ENCODE results near the gene GULP1. TPM values are rescaled to one million over a fixed set of nuclear protein-coding genes. Genes with fewer than 3 reads are reported as not detected.

Gene GULP1
- total and polyA plus RNA-seq, 2 of the 13 experiments (the other 11 are each of a cell fraction or from before 2014, with no cell fraction given) = 0.15 TPM; not detected in 1

DNA sequence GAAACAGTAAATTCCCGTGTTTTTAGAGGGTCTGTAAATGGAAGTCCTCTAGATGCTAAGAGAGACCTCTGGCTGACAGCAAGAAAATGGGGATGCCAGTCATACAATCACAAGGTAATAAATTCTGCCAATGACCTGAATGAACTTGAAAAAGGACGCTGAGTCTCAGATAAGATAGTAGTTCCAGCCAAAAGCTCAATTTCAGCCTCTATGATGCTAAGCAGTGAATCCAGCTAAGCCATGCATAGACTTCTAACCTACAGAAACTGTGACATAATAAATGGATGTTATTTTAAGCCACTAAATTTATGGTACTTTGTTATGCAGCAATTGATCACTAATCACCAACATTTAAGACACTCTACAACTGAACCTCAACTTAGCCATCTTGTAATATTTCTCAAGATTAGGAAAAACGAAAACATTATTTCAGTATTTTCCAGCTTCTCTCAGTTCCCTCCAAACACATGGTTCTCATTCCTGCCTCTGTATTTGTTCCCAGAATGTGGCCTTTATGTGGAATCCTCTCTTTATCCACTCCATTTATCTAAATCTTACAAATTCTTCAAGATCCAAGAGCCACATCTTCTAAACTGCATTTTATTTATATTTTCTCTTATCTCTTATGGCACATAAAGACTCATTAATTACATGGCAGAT, 331.1 kb downstream of the GULP1 start:
- in situ Hi-C loops (cut with HindIII; ENCODE audit: extremely low pct_ligation_motif_present, low pct_unique_long_range_greater_than_20kb) (no loop called here), intact Hi-C loops (cut with micrococcal nuclease; ENCODE audit: unreplicated experiment) (no loop called here)
- ChIA-PET CTCF (ENCODE audit: low intra/inter-chr PET ratio, low total read pairs) (no interaction called here), POLR2A (no interaction called here)
- no peak overlapping the region for H3K4me2 ChIP-seq (ENCODE audit: low read depth, low read length)
- BruUV-seq (replicated peaks) = no TSS peak
- H3K4me3 ChIP-seq (replicated peaks in 1 of 3; ENCODE audit: insufficient read depth in 1 of 3, low read depth in 2 of 3, low read length in 3 of 3) = no peak overlapping the region
- FAIRE-seq (no peak), ATAC-seq (no peak), DNase-seq (ENCODE audit: low spot score) (no peak)
- H3K79me2 ChIP-seq (ENCODE audit: insufficient read depth, low read length) = no peaks in the 10 kb centered on the region
- H3K4me1 ChIP-seq (ENCODE audit: insufficient read depth, low read length) = no peaks in the 10 kb centered on the region
- no peak overlapping the region for H3K9ac ChIP-seq (ENCODE audit: insufficient read depth, low read depth, low read length)
- H3K27ac ChIP-seq (ENCODE audit: extremely low read length, insufficient read depth, low read length) = no peak overlapping the region
- H3K9me3 ChIP-seq (ENCODE audit: low read length) = peaks cover 10% of the 10 kb centered on the region; the same call in 1 of the 2 replicates
- 0% methylated on average over 3 of the region's 3 CpGs for WGBS (ENCODE audit: low lambda C conversion rate)
- no peaks in the 10 kb centered on the region for H3K27me3 ChIP-seq (ENCODE audit: control insufficient read depth in 1 of 2, insufficient read depth in 2 of 2, low read length in 2 of 2)
- H3K36me3 ChIP-seq (replicated peaks in 1 of 2; ENCODE audit: control insufficient read depth in 1 of 2, insufficient read depth in 2 of 2, low read length in 2 of 2) = no peaks in the 10 kb centered on the region
- no peaks in the 10 kb centered on the region for H4K20me1 ChIP-seq (ENCODE audit: insufficient read depth, low read length)
- no peak overlapping the region for H2AFZ ChIP-seq (ENCODE audit: low read length)
- TF ChIP-seq TIGD3 (CRISPR knock-in tag; IDR thresholded peaks at IDR 0.05; ENCODE audit: borderline replicate concordance) (no peak), HNRNPH1 (optimal IDR thresholded peaks at IDR 0.05; ENCODE audit: low read depth, low read length) (no peak), ZNF451 (CRISPR knock-in tag; IDR thresholded peaks at IDR 0.05) (no peak), KDM5A (IDR thresholded peaks at IDR 0.05; ENCODE audit: borderline replicate concordance, low read length) (no peak), MLXIP (CRISPR knock-in tag; IDR thresholded peaks at IDR 0.05; ENCODE audit: borderline replicate concordance) (no peak), NR3C1 (CRISPR knock-in tag; IDR thresholded peaks at IDR 0.05) (no peak), REPIN1 (CRISPR knock-in tag; IDR thresholded peaks at IDR 0.05; ENCODE audit: borderline replicate concordance, low read depth) (no peak), SETDB1 (CRISPR knock-in tag; IDR thresholded peaks at IDR 0.05; ENCODE audit: borderline replicate concordance) (no peak), ZSCAN29 (CRISPR knock-in tag; conservative IDR thresholded peaks at IDR 0.05) (no peak), EP300 (IDR thresholded peaks at IDR 0.05; ENCODE audit: low read depth in 2 of 2, low read length in 2 of 2) (no peak), EP300 (CRISPR knock-in tag; IDR thresholded peaks at IDR 0.05; ENCODE audit: borderline replicate concordance) (no peak), CC2D1A (CRISPR knock-in tag; IDR thresholded peaks at IDR 0.05) (no peak), ZZZ3 (CRISPR knock-in tag; IDR thresholded peaks at IDR 0.05; ENCODE audit: borderline replicate concordance) (no peak), ZNF263 (CRISPR knock-in tag; IDR thresholded peaks at IDR 0.05) (no peak), ZNF724P (CRISPR knock-in tag; IDR thresholded peaks at IDR 0.05; ENCODE audit: borderline replicate concordance) (no peak), TGIF2 (CRISPR knock-in tag; IDR thresholded peaks at IDR 0.05) (no peak), AKAP8 (CRISPR knock-in tag; IDR thresholded peaks at IDR 0.05) (no peak), ZNF510 (CRISPR knock-in tag; IDR thresholded peaks at IDR 0.05; ENCODE audit: low read depth) (no peak), MYNN (CRISPR knock-in tag; IDR thresholded peaks at IDR 0.05; ENCODE audit: low read depth) (no peak)
- TF ChIP-seq, protein P1, sequence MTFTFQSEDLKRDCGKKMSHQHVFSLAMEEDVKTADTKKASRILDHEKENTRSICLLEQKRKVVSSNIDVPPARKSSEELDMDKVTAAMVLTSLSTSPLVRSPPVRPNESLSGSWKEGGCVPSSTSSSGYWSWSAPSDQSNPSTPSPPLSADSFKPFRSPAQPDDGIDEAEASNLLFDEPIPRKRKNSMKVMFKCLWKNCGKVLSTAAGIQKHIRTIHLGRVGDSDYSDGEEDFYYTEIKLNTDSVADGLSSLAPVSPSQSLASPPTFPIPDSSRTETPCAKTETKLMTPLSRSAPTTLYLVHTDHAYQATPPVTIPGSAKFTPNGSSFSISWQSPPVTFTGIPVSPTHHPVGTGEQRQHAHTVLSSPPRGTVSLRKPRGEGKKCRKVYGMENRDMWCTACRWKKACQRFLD (CRISPR knock-in tag; IDR thresholded peaks at IDR 0.05; ENCODE audit: borderline replicate concordance) = no peak

Measured in HepG2 (cell line).